Measurements from ENCODE around the gene BTG3. TPM values are rescaled to one million over a fixed set of nuclear protein-coding genes. Genes with fewer than 3 reads are reported as not detected.
A peak's percentile ranks its signal among the peaks of the same experiment; 100 is the strongest.

The BTG3 gene
- total RNA-seq, 4 donors from 2014 or later, result 9.9 to 16.5 (median 14.9) TPM

DNA sequence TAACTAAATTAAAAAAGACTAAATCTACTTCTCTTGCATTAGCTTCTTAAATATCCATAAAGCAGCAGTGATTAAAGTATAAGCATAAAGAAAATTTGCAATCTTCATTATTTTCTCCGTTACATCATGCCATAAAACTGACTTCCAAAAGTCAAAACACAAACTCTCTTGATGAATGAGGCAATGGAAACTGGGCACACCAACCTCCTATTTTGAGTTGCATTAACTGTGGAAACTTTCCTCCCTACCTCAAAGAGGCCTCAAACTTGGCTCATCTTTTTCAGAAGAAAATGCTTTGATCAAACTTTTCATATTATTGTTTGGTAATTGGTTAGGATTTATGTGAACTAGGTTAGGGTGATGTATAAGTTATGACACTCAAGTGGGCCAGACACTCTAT, 4.1 kb upstream of the BTG3 start:
- peaks cover 0 to 6% (median 0%) of the 10 kb centered on the region in 4 donors for H3K4me1 ChIP-seq
- H3K36me3 ChIP-seq, result no peaks in the 10 kb centered on the region
- no peak overlapping the region for H3K4me3 ChIP-seq
- TF ChIP-seq POLR2A (IDR thresholded peaks at IDR 0.05), result no peak
- TF ChIP-seq, protein P1, sequence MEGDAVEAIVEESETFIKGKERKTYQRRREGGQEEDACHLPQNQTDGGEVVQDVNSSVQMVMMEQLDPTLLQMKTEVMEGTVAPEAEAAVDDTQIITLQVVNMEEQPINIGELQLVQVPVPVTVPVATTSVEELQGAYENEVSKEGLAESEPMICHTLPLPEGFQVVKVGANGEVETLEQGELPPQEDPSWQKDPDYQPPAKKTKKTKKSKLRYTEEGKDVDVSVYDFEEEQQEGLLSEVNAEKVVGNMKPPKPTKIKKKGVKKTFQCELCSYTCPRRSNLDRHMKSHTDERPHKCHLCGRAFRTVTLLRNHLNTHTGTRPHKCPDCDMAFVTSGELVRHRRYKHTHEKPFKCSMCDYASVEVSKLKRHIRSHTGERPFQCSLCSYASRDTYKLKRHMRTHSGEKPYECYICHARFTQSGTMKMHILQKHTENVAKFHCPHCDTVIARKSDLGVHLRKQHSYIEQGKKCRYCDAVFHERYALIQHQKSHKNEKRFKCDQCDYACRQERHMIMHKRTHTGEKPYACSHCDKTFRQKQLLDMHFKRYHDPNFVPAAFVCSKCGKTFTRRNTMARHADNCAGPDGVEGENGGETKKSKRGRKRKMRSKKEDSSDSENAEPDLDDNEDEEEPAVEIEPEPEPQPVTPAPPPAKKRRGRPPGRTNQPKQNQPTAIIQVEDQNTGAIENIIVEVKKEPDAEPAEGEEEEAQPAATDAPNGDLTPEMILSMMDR (IDR thresholded peaks at IDR 0.05), result no peak
- no peaks in the 10 kb centered on the region for H3K27me3 ChIP-seq
- no peaks in the 10 kb centered on the region for H3K9me3 ChIP-seq
- H3K27ac ChIP-seq, result no peak overlapping the region
- no peak for DNase-seq

DNA sequence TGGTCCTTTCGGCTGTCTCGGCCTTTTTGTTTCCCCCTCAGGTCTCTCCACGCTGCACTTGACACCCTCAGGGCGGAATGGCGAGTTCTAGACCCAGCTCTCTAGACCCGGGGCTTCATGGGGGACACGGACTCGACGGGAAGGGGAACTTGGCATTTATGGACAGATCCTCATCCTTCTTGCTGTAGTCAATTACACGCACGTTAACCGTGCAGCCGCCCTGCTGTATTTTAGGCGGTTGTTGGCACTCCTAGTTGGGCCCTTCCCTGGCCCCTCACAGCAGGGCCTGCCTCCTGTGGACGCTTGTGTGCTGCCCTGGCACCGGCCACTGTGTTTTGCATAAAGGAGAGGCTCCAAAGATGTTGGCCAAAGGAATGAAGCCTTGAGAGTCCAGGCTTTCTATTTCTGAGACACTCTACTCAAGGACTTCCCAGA, 558 bp upstream of the BTG3 start:
- Histone ChIP-seq H3K4me3 (peak overlapping the region; percentile 59 to 75 (median 70)), H3K4me1 (peaks cover 0 to 11% (median 5%) of the 10 kb centered on the region in 4 donors), H3K27ac (peak overlapping the region; percentile 73 to 84 (median 80)), H3K9me3 (no peaks in the 10 kb centered on the region), H3K27me3 (no peaks in the 10 kb centered on the region), H3K36me3 (no peaks in the 10 kb centered on the region)
- no peak for TF ChIP-seq POLR2A (IDR thresholded peaks at IDR 0.05)
- TF ChIP-seq, protein P1 (IDR thresholded peaks at IDR 0.05), result no peak
- peak in 2 of 3 donors; percentile 22 to 58 for DNase-seq

DNA sequence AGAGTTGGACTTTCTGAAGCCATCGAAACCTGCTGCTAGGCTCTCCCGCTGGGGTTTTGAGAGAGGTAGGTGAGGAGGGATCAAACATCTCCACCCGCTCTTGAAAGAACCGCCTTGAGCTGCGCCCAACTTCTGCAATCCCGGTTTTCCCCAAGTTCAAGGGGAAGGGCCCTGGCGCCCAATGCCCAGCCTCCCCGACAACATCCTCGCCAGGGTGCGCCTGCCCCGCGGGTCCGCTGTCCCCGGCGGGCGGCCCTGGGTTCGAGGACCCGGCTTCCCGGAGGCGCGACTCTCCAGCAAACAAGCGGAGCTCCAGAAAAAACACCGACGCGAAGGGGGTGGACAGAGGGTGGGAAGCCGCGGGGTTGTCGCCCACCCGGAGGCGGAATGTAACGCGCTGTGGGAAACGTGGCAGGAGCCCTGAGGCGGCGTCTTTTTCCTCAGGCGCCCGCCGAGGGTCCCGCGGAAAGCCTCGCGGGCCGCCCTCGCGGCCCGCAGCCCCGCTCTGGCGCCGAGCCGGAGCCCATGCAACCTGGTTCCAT, 607 bp downstream of the BTG3 start:
- no peaks in the 10 kb centered on the region for H3K27me3 ChIP-seq
- H3K4me1 ChIP-seq, result peaks cover 0 to 11% (median 5%) of the 10 kb centered on the region in 4 donors
- H3K36me3 ChIP-seq, result no peaks in the 10 kb centered on the region
- H3K4me3 ChIP-seq, result peak overlapping the region; percentile 59 to 75 (median 70)
- no peaks in the 10 kb centered on the region for H3K9me3 ChIP-seq
- H3K27ac ChIP-seq, result peak overlapping the region; percentile 73 to 84 (median 80)
- peak; percentile 16 to 68 (median 62) for DNase-seq
- TF ChIP-seq POLR2A (IDR thresholded peaks at IDR 0.05), result no peak
- TF ChIP-seq, protein P1 (IDR thresholded peaks at IDR 0.05), result no peak

DNA sequence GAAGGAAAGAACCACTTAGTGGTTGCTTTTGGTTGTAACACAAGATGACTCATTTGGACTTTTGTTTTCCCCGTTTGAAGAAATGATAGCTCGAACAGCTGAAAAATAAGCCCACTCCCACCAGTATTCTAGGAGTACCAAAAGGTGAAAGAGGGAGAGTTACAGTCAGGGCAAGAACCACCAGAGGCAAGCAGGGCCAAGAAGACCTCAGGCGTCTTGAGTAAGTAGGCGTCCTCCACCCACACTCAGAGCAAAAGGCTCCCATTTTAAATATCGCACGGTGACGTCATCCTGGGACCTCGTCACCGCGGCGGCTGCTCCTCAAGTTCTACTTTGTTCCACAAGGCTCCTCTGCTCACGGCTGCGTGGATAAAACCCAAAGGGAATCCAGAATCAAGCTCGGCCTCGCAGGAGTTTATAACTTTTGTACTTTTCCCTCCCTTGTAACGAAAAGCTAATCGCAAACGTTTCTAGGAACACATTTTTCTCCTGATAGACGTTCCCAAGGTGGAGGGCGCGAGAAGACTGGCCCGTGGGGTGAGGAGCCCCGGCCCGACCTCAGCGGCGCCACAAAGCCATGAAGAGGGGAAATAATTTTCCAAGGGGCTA, 1.2 kb downstream of the BTG3 start:
- Histone ChIP-seq H3K4me1 (peaks cover 0 to 11% (median 5%) of the 10 kb centered on the region in 4 donors), H3K36me3 (no peaks in the 10 kb centered on the region), H3K4me3 (peak overlapping the region; percentile 59 to 75 (median 70)), H3K27me3 (no peaks in the 10 kb centered on the region), H3K9me3 (no peaks in the 10 kb centered on the region), H3K27ac (peak overlapping the region; percentile 73 to 84 (median 80))
- DNase-seq, result peak; percentile 74 to 93 (median 81)
- TF ChIP-seq POLR2A (IDR thresholded peaks at IDR 0.05), result peak in 1 of 2 donors; percentile 44
- TF ChIP-seq, protein P1 (IDR thresholded peaks at IDR 0.05), result peak in 2 of 6 experiments; percentile 25 to 37

DNA sequence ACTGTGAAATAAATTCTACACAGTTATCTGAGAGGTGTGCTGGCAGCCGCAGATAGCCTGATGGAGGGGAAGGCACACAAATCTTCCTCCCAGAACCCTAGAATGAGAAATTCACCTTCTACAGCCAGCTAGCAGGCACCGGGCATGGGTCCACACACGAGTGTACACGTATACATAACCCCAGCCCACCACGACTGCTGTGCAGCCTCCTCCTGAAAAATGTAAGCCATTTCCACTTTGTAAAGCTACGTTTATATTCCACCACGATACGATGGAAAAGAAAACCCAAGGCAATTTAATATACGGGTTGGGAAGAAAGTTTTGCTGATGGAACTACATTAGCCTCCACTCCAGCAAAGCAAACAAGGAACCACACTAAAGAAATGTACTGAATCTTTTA, 1.8 kb downstream of the BTG3 start:
- H3K4me1 ChIP-seq, result peaks cover 0 to 11% (median 5%) of the 10 kb centered on the region in 4 donors
- H3K4me3 ChIP-seq, result peak overlapping the region in 3 of 4 donors; percentile 59 to 75 (median 75)
- H3K9me3 ChIP-seq, result no peaks in the 10 kb centered on the region
- H3K27me3 ChIP-seq, result no peaks in the 10 kb centered on the region
- TF ChIP-seq, protein P1 (IDR thresholded peaks at IDR 0.05), result no peak
- no peak for TF ChIP-seq POLR2A (IDR thresholded peaks at IDR 0.05)
- no peaks in the 10 kb centered on the region for H3K36me3 ChIP-seq
- DNase-seq, result no peak
- H3K27ac ChIP-seq, result peak overlapping the region; percentile 73 to 84 (median 80)

Measured in Peyer's patch (tissue), 4 donors.